SK-N-SH treated with all-trans-retinoic acid at 6 μM for 48 hours (cell line): ENCODE measurements around the gene NDUFA8.

Source experiments
- ATAC-seq: fragments of 200-7000 bp; cut with Tn5 transposase; 3 replicates; pipeline ENCODE4 v1.9.1; 2020; ENCODE audit warnings: mild to moderate bottlenecking, moderate library complexity
- ARNTL ChIP-seq: fragments of 450-650 bp; formaldehyde crosslinking; IDR thresholded peaks from 2 replicates; pipeline ENCODE4 v1.5.0; 2020; ENCODE audit warnings: low read depth, mild to moderate bottlenecking, moderate library complexity, borderline replicate concordance
- BACH2 ChIP-seq: fragments of 250-450 bp; sonication (Bioruptor Pico); IDR thresholded peaks from 2 replicates; pipeline ENCODE4 v1.9.0; 2021; ENCODE audit warnings: mild to moderate bottlenecking, borderline replicate concordance
- CREB5 ChIP-seq: fragments of 250-450 bp; sonication (Bioruptor Pico); IDR thresholded peaks from 2 replicates; pipeline ENCODE4 v1.5.1; 2020; ENCODE audit warnings: low read depth, mild to moderate bottlenecking, moderate library complexity
- CSDC2 ChIP-seq: fragments of 250-450 bp; sonication (Bioruptor Pico); IDR thresholded peaks from 2 replicates; pipeline ENCODE4 v1.5.0; 2020; ENCODE audit warnings: mild to moderate bottlenecking, moderate library complexity
- CSRNP3 ChIP-seq: fragments of 250-450 bp; sonication (Bioruptor Pico); IDR thresholded peaks from 2 replicates; pipeline ENCODE4 v1.5.1; 2021; ENCODE audit warnings: mild to moderate bottlenecking, moderate library complexity
- ESRRG ChIP-seq: fragments of 250-450 bp; sonication (Bioruptor Pico); IDR thresholded peaks from 2 replicates; pipeline ENCODE4 v1.6.1; 2021; ENCODE audit warnings: mild to moderate bottlenecking
- GLIS3 ChIP-seq: fragments of 250-450 bp; sonication (Bioruptor Pico); IDR thresholded peaks from 2 replicates; pipeline ENCODE4 v1.5.0; 2020; ENCODE audit warnings: mild to moderate bottlenecking, moderate library complexity
- ISL1 ChIP-seq: fragments of 250-450 bp; sonication (Bioruptor Pico); IDR thresholded peaks from 2 replicates; pipeline ENCODE4 v2.1.2; 2022; ENCODE audit warnings: mild to moderate bottlenecking, moderate library complexity
- OSR1 ChIP-seq: fragments of 250-450 bp; sonication (Bioruptor Pico); IDR thresholded peaks from 2 replicates; pipeline ENCODE4 v1.8.0; 2022; ENCODE audit warnings: moderate library complexity, mild to moderate bottlenecking, inconsistent platforms
- PATZ1 ChIP-seq: fragments of 250-450 bp; sonication (Bioruptor Pico); IDR thresholded peaks from 2 replicates; pipeline ENCODE4 v1.8.0; 2020; ENCODE audit warnings: mild to moderate bottlenecking, moderate library complexity, borderline replicate concordance
- PPARA ChIP-seq: fragments of 250-450 bp; sonication (Bioruptor Pico); IDR thresholded peaks from 2 replicates; pipeline ENCODE4 v1.5.0; 2020; ENCODE audit warnings: mild to moderate bottlenecking, borderline replicate concordance
- RARB ChIP-seq: fragments of 250-450 bp; sonication (Bioruptor Pico); IDR thresholded peaks from 2 replicates; pipeline ENCODE4 v1.8.0; 2021; ENCODE audit warnings: mild to moderate bottlenecking, moderate library complexity
- TCF4 ChIP-seq: fragments of 250-450 bp; sonication (Bioruptor Pico); IDR thresholded peaks from 2 replicates; pipeline ENCODE4 v1.8.0; 2021; ENCODE audit warnings: mild to moderate bottlenecking, moderate library complexity, borderline replicate concordance
- TOX ChIP-seq: fragments of 250-450 bp; sonication (Bioruptor Pico); IDR thresholded peaks from 2 replicates; pipeline ENCODE4 v1.8.0; 2021; ENCODE audit warnings: mild to moderate bottlenecking, moderate library complexity, borderline replicate concordance
- ZC3H10 ChIP-seq: fragments of 250-450 bp; sonication (Bioruptor Pico); IDR thresholded peaks from 2 replicates; pipeline ENCODE4 v1.5.1; 2021; ENCODE audit warnings: mild to moderate bottlenecking, moderate library complexity
- ZFP3 ChIP-seq: fragments of 250-450 bp; sonication (Bioruptor Pico); IDR thresholded peaks from 2 replicates; pipeline ENCODE4 v1.5.0; 2020; ENCODE audit warnings: mild to moderate bottlenecking, moderate library complexity
- ZFP30 ChIP-seq: fragments of 450-650 bp; formaldehyde crosslinking; IDR thresholded peaks from 2 replicates; pipeline ENCODE4 v1.5.0; 2022; ENCODE audit warnings: mild to moderate bottlenecking, moderate library complexity
- ZNF565 ChIP-seq: fragments of 450-650 bp; formaldehyde crosslinking; conservative IDR thresholded peaks from 2 replicates; pipeline ENCODE4 v1.5.0; 2020; ENCODE audit warnings: low read depth, mild to moderate bottlenecking, moderate library complexity
- ZNF70 ChIP-seq: fragments of 450-650 bp; formaldehyde crosslinking; IDR thresholded peaks from 2 replicates; pipeline ENCODE4 v1.5.0; 2020; ENCODE audit warnings: mild to moderate bottlenecking, moderate library complexity
- ZNF8 ChIP-seq: fragments of 450-650 bp; formaldehyde crosslinking; IDR thresholded peaks from 2 replicates; pipeline ENCODE4 v1.5.0; 2020; ENCODE audit warnings: mild to moderate bottlenecking, moderate library complexity
- TF ChIP-seq, protein P1 (sequence below): fragments of 250-450 bp; sonication (Bioruptor Pico); IDR thresholded peaks from 2 replicates; pipeline ENCODE4 v1.8.0; 2021; ENCODE audit warnings: low read depth, mild to moderate bottlenecking, moderate library complexity, borderline replicate concordance

The NDUFA8 gene

GRCh38 chr9:122144836-122145591 is 14.6 kb downstream of the NDUFA8 start:
- TF ChIP-seq ARNTL (no peak), ZC3H10 (CRISPR knock-in tag) (no peak), GLIS3 (CRISPR knock-in tag) (no peak), ZNF8 (CRISPR knock-in tag) (no peak), PATZ1 (no peak), ZFP30 (CRISPR knock-in tag) (no peak), TOX (CRISPR knock-in tag) (no peak), OSR1 (no peak), CSRNP3 (CRISPR knock-in tag) (no peak)
- ATAC-seq: peak; percentile 77

DNA sequence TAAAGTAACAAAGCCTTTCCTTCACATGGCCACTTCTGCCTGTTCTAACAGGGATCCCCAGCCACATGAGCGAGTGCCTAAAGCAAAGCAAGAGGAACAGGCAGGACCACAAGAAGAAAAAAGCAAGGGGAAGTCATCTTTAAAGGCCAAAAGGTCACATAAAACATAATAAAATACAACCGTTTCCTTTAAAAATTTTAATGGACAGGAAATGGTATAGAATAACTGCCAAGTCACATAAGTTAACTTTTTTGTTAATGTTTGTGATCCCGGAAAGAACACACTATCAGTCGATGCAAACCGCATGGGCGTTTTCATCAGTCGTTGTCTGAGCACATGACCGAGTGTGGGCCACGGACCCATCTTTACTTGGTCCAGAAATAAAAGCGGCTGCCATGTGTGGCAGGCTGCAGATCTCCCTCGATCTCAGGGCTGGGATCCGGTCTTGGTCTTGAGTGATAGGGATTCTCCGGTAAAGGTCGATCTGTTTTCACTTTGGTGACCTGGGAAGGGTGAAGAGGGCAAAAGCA is 15.6 kb downstream of the NDUFA8 start:
- no peak for ATAC-seq
- TF ChIP-seq CREB5 (no peak), ZFP3 (no peak), ZNF70 (no peak)

DNA sequence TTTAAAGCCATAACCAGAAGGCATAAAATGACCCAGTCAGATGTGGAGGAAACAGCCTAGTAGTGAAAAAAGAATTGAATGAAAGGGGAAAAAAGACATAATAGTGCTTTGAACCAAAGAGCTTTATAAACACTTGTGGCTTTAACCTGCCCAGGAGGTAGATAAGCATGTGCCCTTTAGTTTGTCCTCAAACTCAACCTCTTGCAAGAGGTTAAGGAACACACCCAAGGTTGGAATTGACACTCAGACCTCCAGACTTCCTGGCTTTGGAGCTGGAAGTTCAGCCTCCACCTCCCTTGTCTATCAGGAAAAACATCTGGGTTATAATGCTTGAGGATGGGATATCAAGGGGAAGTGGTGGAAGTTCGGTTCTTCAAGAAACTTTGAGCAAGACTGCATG is 16.3 kb downstream of the NDUFA8 start:
- ATAC-seq: no peak
- TF ChIP-seq RARB (CRISPR knock-in tag) (no peak), ISL1 (CRISPR knock-in tag) (no peak), ZFP30 (CRISPR knock-in tag) (no peak), PPARA (CRISPR knock-in tag) (no peak), PATZ1 (no peak), CSDC2 (CRISPR knock-in tag) (no peak), ESRRG (CRISPR knock-in tag) (no peak), CSRNP3 (CRISPR knock-in tag) (no peak), ZC3H10 (CRISPR knock-in tag) (no peak), TOX (CRISPR knock-in tag) (no peak), ZNF565 (CRISPR knock-in tag) (no peak), TCF4 (no peak), BACH2 (no peak), ZNF8 (CRISPR knock-in tag) (no peak), ZNF70 (no peak), CREB5 (no peak)
- TF ChIP-seq, protein P1, sequence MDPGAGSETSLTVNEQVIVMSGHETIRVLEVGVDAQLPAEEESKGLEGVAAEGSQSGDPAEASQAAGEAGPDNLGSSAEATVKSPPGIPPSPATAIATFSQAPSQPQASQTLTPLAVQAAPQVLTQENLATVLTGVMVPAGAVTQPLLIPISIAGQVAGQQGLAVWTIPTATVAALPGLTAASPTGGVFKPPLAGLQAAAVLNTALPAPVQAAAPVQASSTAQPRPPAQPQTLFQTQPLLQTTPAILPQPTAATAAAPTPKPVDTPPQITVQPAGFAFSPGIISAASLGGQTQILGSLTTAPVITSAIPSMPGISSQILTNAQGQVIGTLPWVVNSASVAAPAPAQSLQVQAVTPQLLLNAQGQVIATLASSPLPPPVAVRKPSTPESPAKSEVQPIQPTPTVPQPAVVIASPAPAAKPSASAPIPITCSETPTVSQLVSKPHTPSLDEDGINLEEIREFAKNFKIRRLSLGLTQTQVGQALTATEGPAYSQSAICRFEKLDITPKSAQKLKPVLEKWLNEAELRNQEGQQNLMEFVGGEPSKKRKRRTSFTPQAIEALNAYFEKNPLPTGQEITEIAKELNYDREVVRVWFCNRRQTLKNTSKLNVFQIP: no peak
